Nephron progenitor cell (in vitro differentiated cells): ENCODE measurements around the gene AHCYL1.

Source experiments
- DNase-seq: peaks from one replicate; pipeline ENCODE4 v3.0.0; 2021
- H3K27ac Mint-ChIP-seq: 2 replicates; pipeline ENCODE4 v1.8.0; 2021; ENCODE audit warnings: mild to moderate bottlenecking, moderate library complexity, mixed read lengths
- H3K27me3 Mint-ChIP-seq: 2 replicates; pipeline ENCODE4 v1.8.0; 2021; ENCODE audit warnings: mild to moderate bottlenecking, low read depth, mixed read lengths; ENCODE audit not compliant: poor library complexity
- H3K36me3 Mint-ChIP-seq: 2 replicates; pipeline ENCODE4 v1.8.0; 2021; ENCODE audit warnings: low read depth, mixed read lengths
- H3K4me1 Mint-ChIP-seq: 2 replicates; pipeline ENCODE4 v1.8.0; 2021; ENCODE audit warnings: mixed read lengths
- H3K4me3 Mint-ChIP-seq: 2 replicates; pipeline ENCODE4 v1.8.0; 2021; ENCODE audit warnings: mild to moderate bottlenecking, moderate library complexity, mixed read lengths
- H3K9me3 Mint-ChIP-seq: 2 replicates; pipeline ENCODE4 v1.8.0; 2021; ENCODE audit warnings: mild to moderate bottlenecking, moderate library complexity, mixed read lengths
- TF ChIP-seq, protein P1 (sequence below): fragments of 200-600 bp; sonication (generic); IDR thresholded peaks from 2 replicates; pipeline ENCODE4 v1.5.0; 2021; ENCODE audit warnings: antibody characterized with exemption

AHCYL1 gene

DNA sequence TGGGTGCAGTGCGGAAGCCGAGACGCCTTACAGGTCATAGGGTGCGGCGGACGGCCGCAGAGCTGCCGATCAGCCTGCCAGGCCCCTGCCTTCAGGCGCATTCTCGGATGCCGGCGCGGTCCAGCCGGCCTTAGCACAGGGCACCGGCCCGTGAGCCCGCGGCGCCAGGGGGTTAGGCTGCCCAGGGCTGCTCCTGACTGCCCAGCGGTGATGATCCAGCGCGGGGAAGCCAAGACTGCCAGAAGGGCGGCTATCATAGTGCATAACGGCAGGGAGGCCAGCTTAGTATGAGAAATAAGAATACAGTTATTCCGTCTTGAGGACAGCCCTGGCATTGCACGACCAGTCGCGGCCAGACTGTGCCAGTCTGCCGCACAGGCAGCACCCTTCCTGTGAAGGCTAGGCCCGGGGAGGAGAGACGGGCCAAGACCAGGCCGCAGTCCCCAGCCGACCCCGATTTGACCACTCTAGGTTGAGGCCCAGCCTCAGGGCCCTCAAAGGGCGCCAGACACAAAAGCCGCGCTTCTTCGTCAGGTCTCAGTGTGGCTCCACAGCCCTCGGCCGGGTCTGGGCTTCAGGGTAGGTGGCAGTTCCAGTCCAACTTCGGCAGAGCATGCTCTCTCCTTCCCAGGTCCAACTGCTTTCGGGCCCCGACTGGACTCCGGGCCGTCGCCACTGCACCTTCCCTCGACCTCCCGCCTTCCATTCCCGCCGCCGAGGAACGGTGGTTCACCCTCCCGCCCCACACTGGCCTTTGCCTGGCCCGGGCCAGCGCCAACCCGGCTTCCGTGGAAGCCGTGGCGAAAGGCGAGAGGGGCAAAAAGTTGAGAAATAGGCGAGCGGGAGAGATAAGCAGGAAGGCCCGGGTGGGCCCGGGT lies 85.1 kb downstream of the AHCYL1 start:
- H3K36me3 Mint-ChIP-seq: no peaks in the 10 kb centered on the region
- peaks cover 97% of the 10 kb centered on the region for H3K27me3 Mint-ChIP-seq

DNA sequence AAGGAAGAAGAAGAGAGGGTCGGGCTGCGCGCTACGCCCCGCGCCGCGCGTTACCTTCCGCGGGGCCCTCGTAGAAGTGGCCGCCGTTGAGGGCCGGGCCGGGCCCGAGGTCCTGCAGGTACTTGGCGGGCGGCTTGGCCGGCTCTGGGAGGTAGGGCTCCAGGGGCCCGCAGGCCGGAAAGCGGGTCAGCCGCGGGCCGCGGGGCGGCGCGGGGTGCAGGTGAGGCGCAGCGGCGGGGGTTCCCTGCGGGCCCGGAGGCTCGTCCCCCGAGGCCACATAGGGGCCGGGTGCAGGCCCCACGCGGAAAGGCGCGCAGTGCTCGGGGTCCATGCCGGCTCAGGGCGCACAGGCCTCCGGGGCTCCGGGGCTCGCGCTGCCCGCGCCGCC lies 85.7 kb downstream of the AHCYL1 start:
- Mint-ChIP-seq H3K27ac (no peak overlapping the region), H3K27me3 (peaks cover 96% of the 10 kb centered on the region), H3K4me3 (peak overlapping the region; percentile 67)

More for the DNA sequence above, 85.1 kb downstream of the AHCYL1 start:
- H3K27ac Mint-ChIP-seq: no peak overlapping the region
- DNase-seq: peak; percentile 31
- TF ChIP-seq, protein P1, sequence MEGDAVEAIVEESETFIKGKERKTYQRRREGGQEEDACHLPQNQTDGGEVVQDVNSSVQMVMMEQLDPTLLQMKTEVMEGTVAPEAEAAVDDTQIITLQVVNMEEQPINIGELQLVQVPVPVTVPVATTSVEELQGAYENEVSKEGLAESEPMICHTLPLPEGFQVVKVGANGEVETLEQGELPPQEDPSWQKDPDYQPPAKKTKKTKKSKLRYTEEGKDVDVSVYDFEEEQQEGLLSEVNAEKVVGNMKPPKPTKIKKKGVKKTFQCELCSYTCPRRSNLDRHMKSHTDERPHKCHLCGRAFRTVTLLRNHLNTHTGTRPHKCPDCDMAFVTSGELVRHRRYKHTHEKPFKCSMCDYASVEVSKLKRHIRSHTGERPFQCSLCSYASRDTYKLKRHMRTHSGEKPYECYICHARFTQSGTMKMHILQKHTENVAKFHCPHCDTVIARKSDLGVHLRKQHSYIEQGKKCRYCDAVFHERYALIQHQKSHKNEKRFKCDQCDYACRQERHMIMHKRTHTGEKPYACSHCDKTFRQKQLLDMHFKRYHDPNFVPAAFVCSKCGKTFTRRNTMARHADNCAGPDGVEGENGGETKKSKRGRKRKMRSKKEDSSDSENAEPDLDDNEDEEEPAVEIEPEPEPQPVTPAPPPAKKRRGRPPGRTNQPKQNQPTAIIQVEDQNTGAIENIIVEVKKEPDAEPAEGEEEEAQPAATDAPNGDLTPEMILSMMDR: no peak
- H3K9me3 Mint-ChIP-seq: no peaks in the 10 kb centered on the region
- peak overlapping the region; percentile 67 for H3K4me3 Mint-ChIP-seq
- H3K4me1 Mint-ChIP-seq: peaks cover 18% of the 10 kb centered on the region

DNA sequence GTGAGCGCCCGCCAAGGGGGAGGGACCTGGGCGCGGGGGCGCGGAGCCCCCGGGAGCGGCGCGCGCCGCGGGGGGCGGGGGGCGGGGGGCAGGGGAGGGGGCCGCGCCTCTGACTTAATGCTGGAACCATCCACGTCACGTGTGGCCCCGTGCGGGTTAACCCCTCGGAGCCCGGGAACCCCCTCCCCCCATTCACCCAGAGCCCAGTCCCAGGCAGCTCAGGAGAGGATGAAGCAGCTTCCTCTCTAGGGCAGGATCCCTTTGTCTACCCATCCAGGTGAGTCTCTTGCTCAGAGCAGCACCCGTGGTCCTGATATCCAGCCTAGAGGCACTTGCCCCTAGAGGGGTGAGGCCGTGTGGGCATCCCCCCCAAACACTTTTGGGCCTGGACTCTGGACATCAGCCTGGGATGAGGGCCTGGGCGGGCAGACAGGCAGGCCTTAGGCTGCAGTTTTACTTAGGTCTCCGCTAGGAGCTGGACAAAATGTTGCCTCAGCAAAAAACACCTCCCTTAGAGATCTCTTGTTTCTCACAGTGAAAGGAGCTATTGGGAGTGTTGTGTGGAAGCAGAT lies 86.2 kb downstream of the AHCYL1 start, which contains the start of gene ALX3:
Gene ALX3 (minus strand): TSS at position 2 of the 572 bp plus-strand sequence. CDS start 60 bp downstream, outside the sequence.
- Mint-ChIP-seq H3K9me3 (no peaks in the 10 kb centered on the region), H3K27me3 (peaks cover 93% of the 10 kb centered on the region), H3K4me3 (peak within 1 kb of the TSS; percentile 67), H3K4me1 (peaks cover 18% of the 10 kb centered on the region), H3K27ac (no peak within 1 kb of the TSS), H3K36me3 (no peaks in the 10 kb centered on the region)
- DNase-seq: peak; percentile 32
- TF ChIP-seq, protein P1: no peak

More for the DNA sequence above, 85.7 kb downstream of the AHCYL1 start:
- TF ChIP-seq, protein P1: no peak
- DNase-seq: peak; percentile 41
- Mint-ChIP-seq H3K36me3 (no peaks in the 10 kb centered on the region), H3K4me1 (peaks cover 18% of the 10 kb centered on the region), H3K9me3 (no peaks in the 10 kb centered on the region)
